Neural progenitor cell (in vitro differentiated cells): ENCODE results near the gene HCN1. TPM values are rescaled to one million over a fixed set of nuclear protein-coding genes. Genes with fewer than 3 reads are reported as not detected.

Experiments
- DNase-seq: peaks from one replicate; pipeline ENCODE4 v3.0.0-alpha.2; 2016; ENCODE audit warnings: low spot score
- H2AFZ ChIP-seq: fragments of 200-600 bp; sonication (generic); replicated peaks from 2 replicates; pipeline ENCODE4 v1.6.1; 2016; ENCODE audit warnings: antibody characterized with exemption
- H3F3A ChIP-seq: fragments of 200-600 bp; sonication (generic); 2 replicates; pipeline ENCODE4 v1.6.1; 2016; ENCODE audit warnings: antibody characterized with exemption, low read depth
- H3K27ac ChIP-seq: fragments of 200-600 bp; sonication (generic); 2 replicates; pipeline ENCODE4 v1.5.1; 2016; ENCODE audit warnings: mild to moderate bottlenecking
- H3K27me3 ChIP-seq: fragments of 200-600 bp; sonication (generic); 2 replicates; pipeline ENCODE4 v1.6.1; 2016; ENCODE audit warnings: mild to moderate bottlenecking, moderate library complexity
- H3K36me3 ChIP-seq: fragments of 200-600 bp; sonication (generic); 2 replicates; pipeline ENCODE4 v1.5.1; 2016
- H3K4me1 ChIP-seq: fragments of 200-600 bp; sonication (generic); 2 replicates; pipeline ENCODE4 v1.6.1; 2016; ENCODE audit warnings: mixed run types
- H3K4me2 ChIP-seq: fragments of 200-600 bp; sonication (generic); 2 replicates; pipeline ENCODE4 v1.6.1; 2016
- H3K4me3 ChIP-seq: fragments of 200-600 bp; sonication (generic); 2 replicates; pipeline ENCODE4 v1.5.1; 2016
- H3K79me2 ChIP-seq: fragments of 200-600 bp; sonication (generic); 2 replicates; pipeline ENCODE4 v1.6.1; 2016; ENCODE audit warnings: low read depth
- H3K9ac ChIP-seq: fragments of 200-600 bp; sonication (generic); 2 replicates; pipeline ENCODE4 v1.6.1; 2016
- H3K9me3 ChIP-seq: fragments of 200-600 bp; sonication (generic); 2 replicates; pipeline ENCODE4 v1.5.1; 2016; ENCODE audit warnings: low read depth
- H4K20me1 ChIP-seq: fragments of 200-600 bp; sonication (generic); 2 replicates; pipeline ENCODE4 v1.6.1; 2016; ENCODE audit warnings: low read depth
- H3K27ac Mint-ChIP-seq: 3 replicates; pipeline ENCODE4 v1.8.0; 2021; ENCODE audit warnings: mixed read lengths
- H3K27me3 Mint-ChIP-seq: 2 replicates; pipeline ENCODE4 v1.8.0; 2022; ENCODE audit warnings: low read depth, mild to moderate bottlenecking, inconsistent platforms, moderate library complexity, mixed read lengths; ENCODE audit not compliant: insufficient read depth
- H3K36me3 Mint-ChIP-seq: 3 replicates; pipeline ENCODE4 v1.8.0; 2021; ENCODE audit warnings: mixed read lengths
- H3K4me1 Mint-ChIP-seq: 3 replicates; pipeline ENCODE4 v1.8.0; 2021; ENCODE audit warnings: mixed read lengths
- H3K4me3 Mint-ChIP-seq: 3 replicates; pipeline ENCODE4 v1.8.0; 2021; ENCODE audit warnings: mild to moderate bottlenecking, moderate library complexity, mixed read lengths
- H3K9me3 Mint-ChIP-seq: 3 replicates; pipeline ENCODE4 v1.8.0; 2020; ENCODE audit warnings: mixed read lengths
- CTCF ChIP-seq: fragments of 200-600 bp; sonication (generic); IDR thresholded peaks from 2 replicates; pipeline ENCODE4 v1.5.1; 2017; ENCODE audit warnings: antibody characterized with exemption, mild to moderate bottlenecking
- EZH2 ChIP-seq: fragments of 200-600 bp; sonication (generic); IDR thresholded peaks from 2 replicates; pipeline ENCODE4 v1.6.1; 2017; ENCODE audit warnings: antibody characterized with exemption, mild to moderate bottlenecking, moderate library complexity
- EZH2phosphoT487 ChIP-seq: fragments of 200-600 bp; sonication (generic); IDR thresholded peaks from 2 replicates; pipeline ENCODE4 v1.6.1; 2017; ENCODE audit warnings: antibody characterized with exemption
- total RNA-seq: library from RNA; depleted of rRNA; stranded (reverse); fragments of >200 nt; gene quantifications from 2 replicates; pipeline ENCODE4 v1.2.3, GENCODE V29; 2015; ENCODE audit warnings: low replicate concordance

Gene HCN1
- total RNA-seq, 1 donor from 2014 or later: not detected

- no peak overlapping the region for H3K27ac ChIP-seq
- Mint-ChIP-seq H3K9me3 (peaks cover 13% of the 10 kb centered on the region), H3K4me3 (peak overlapping the region; percentile 8), H3K27me3 (no peaks in the 10 kb centered on the region), H3K27ac (no peak overlapping the region), H3K4me1 (peaks cover 25% of the 10 kb centered on the region), H3K36me3 (peaks cover 4% of the 10 kb centered on the region)
- H3K79me2 ChIP-seq: no peaks in the 10 kb centered on the region
- no peaks in the 10 kb centered on the region for H3K27me3 ChIP-seq
- TF ChIP-seq CTCF (no peak), EZH2phosphoT487 (no peak), EZH2 (no peak)
- no peak for DNase-seq
- H3K36me3 ChIP-seq: no peaks in the 10 kb centered on the region
- H3K4me1 ChIP-seq: peaks cover 19% of the 10 kb centered on the region
- H3F3A ChIP-seq: no peaks in the 10 kb centered on the region
- H4K20me1 ChIP-seq: no peaks in the 10 kb centered on the region
- H3K4me3 ChIP-seq: no peak overlapping the region
- no peak overlapping the region for H2AFZ ChIP-seq
- no peak overlapping the region for H3K9ac ChIP-seq
- no peak overlapping the region for H3K4me2 ChIP-seq
- no peaks in the 10 kb centered on the region for H3K9me3 ChIP-seq
Observed at GRCh38 chr5:45281081-45281480, 415.1 kb downstream of the HCN1 start.

- H3K4me2 ChIP-seq: peak overlapping the region; percentile 33
Observed at GRCh38 chr5:45279109-45279508, 417.1 kb downstream of the HCN1 start.

GRCh38 chr5:45277860-45278259 is 418.3 kb downstream of the HCN1 start:
- Mint-ChIP-seq H3K27ac (no peak overlapping the region), H3K36me3 (peaks cover 4% of the 10 kb centered on the region), H3K9me3 (peaks cover 13% of the 10 kb centered on the region), H3K4me1 (peaks cover 9% of the 10 kb centered on the region), H3K27me3 (no peaks in the 10 kb centered on the region), H3K4me3 (no peak overlapping the region)
- TF ChIP-seq EZH2: no peak
- TF ChIP-seq CTCF: no peak
- no peak for TF ChIP-seq EZH2phosphoT487
- Histone ChIP-seq H3K79me2 (no peaks in the 10 kb centered on the region), H3K27me3 (no peaks in the 10 kb centered on the region), H3K9ac (no peak overlapping the region), H2AFZ (no peak overlapping the region), H3K4me1 (peaks cover 19% of the 10 kb centered on the region), H3F3A (no peaks in the 10 kb centered on the region), H3K4me3 (no peak overlapping the region), H3K9me3 (no peaks in the 10 kb centered on the region), H3K27ac (no peak overlapping the region), H3K36me3 (peaks cover 3% of the 10 kb centered on the region), H4K20me1 (no peaks in the 10 kb centered on the region), H3K4me2 (no peak overlapping the region)
- no peak for DNase-seq

More at GRCh38 chr5:45279109-45279508, 417.1 kb downstream of the HCN1 start:
- Mint-ChIP-seq H3K36me3 (peaks cover 4% of the 10 kb centered on the region), H3K9me3 (peaks cover 13% of the 10 kb centered on the region), H3K27me3 (no peaks in the 10 kb centered on the region), H3K27ac (no peak overlapping the region), H3K4me3 (no peak overlapping the region), H3K4me1 (peaks cover 13% of the 10 kb centered on the region)
- no peaks in the 10 kb centered on the region for H4K20me1 ChIP-seq
- H3K4me1 ChIP-seq: peaks cover 19% of the 10 kb centered on the region
- TF ChIP-seq EZH2 (no peak), EZH2phosphoT487 (no peak), CTCF (no peak)
- H3K4me3 ChIP-seq: no peak overlapping the region
- H3K27me3 ChIP-seq: no peaks in the 10 kb centered on the region
- H3F3A ChIP-seq: no peaks in the 10 kb centered on the region
- no peak overlapping the region for H3K9ac ChIP-seq
- no peak for DNase-seq
- H3K9me3 ChIP-seq: no peaks in the 10 kb centered on the region
- no peak overlapping the region for H2AFZ ChIP-seq
- no peaks in the 10 kb centered on the region for H3K79me2 ChIP-seq
- no peaks in the 10 kb centered on the region for H3K36me3 ChIP-seq
- H3K27ac ChIP-seq: no peak overlapping the region
